SU-DHL-6 (cell line): ENCODE measurements around the gene MSH2.
A peak's percentile ranks its signal among the peaks of the same experiment; 100 is the strongest.

ENCODE experiments used
- H2AFZ ChIP-seq: fragments of 200-600 bp; sonication (generic); 2 replicates; pipeline ENCODE4 v1.6.1; 2014; ENCODE audit warnings: low read depth, mild to moderate bottlenecking, moderate library complexity, mixed read lengths, antibody characterized with exemption, low read length; ENCODE audit not compliant: severe bottlenecking
- H3F3A ChIP-seq: fragments of 200-600 bp; shearing (Covaris generic); 2 replicates; pipeline ENCODE4 v1.6.0; 2016; ENCODE audit warnings: antibody characterized with exemption, mild to moderate bottlenecking; ENCODE audit not compliant: insufficient read depth
- H3K27ac ChIP-seq: fragments of 200-600 bp; sonication (generic); 2 replicates; pipeline ENCODE4 v1.5.1; 2016; ENCODE audit warnings: low read depth, mild to moderate bottlenecking, low read length, moderate library complexity, mixed read lengths
- H3K27me3 ChIP-seq: fragments of 200-600 bp; sonication (generic), shearing (Covaris generic); 2 replicates; pipeline ENCODE4 v1.6.0; 2014; ENCODE audit warnings: mild to moderate bottlenecking, low read length
- H3K36me3 ChIP-seq: fragments of 200-600 bp; sonication (generic); 2 replicates; pipeline ENCODE4 v1.6.1; 2014; ENCODE audit warnings: mild to moderate bottlenecking, low read length, mixed read lengths
- H3K4me2 ChIP-seq: fragments of 300-600, 200-600 bp; shearing (Covaris generic), sonication (generic); 2 replicates; pipeline ENCODE4 v1.6.0; 2014; ENCODE audit warnings: low read length, low read depth, mild to moderate bottlenecking; ENCODE audit not compliant: poor library complexity, severe bottlenecking
- H3K4me3 ChIP-seq: fragments of 200-600 bp; sonication (generic); 2 replicates; pipeline ENCODE4 v1.5.1; 2014; ENCODE audit warnings: antibody characterized with exemption, low read length, mild to moderate bottlenecking, mixed read lengths; ENCODE audit not compliant: insufficient read depth, poor library complexity, severe bottlenecking
- H3K79me2 ChIP-seq: fragments of 200-600 bp; sonication (generic); 2 replicates; pipeline ENCODE4 v1.6.1; 2014; ENCODE audit warnings: mild to moderate bottlenecking, low read length, moderate library complexity; ENCODE audit not compliant: insufficient read depth
- H3K9ac ChIP-seq: fragments of 200-600 bp; sonication (generic); 2 replicates; pipeline ENCODE4 v1.7.0; 2014; ENCODE audit warnings: mild to moderate bottlenecking, low read length
- H3K9me2 ChIP-seq: fragments of 200-600 bp; sonication (generic); replicated peaks from 2 replicates; pipeline ENCODE4 v1.6.1; 2014; ENCODE audit warnings: low read length; ENCODE audit not compliant: insufficient read depth
- H3K9me3 ChIP-seq: fragments of 200-600 bp; sonication (generic); 2 replicates; pipeline ENCODE4 v1.6.1; 2014; ENCODE audit warnings: low read length, mixed read lengths; ENCODE audit not compliant: insufficient read depth
- H4K20me1 ChIP-seq: fragments of 200-600 bp; sonication (generic); 2 replicates; pipeline ENCODE4 v1.6.1; 2014; ENCODE audit warnings: low read depth, mild to moderate bottlenecking, antibody characterized with exemption, low read length, moderate library complexity, mixed read lengths
- EZH2phosphoT487 ChIP-seq: fragments of 200-600 bp; sonication (generic), shearing (Covaris generic); conservative IDR thresholded peaks from 2 replicates; pipeline ENCODE4 v1.6.1; 2018; ENCODE audit warnings: mild to moderate bottlenecking, antibody characterized with exemption, low read length, moderate library complexity, mixed read lengths
- TF ChIP-seq, protein P1 (sequence below): fragments of 200-600 bp; sonication (generic); IDR thresholded peaks from one replicate; pipeline ENCODE4 v1.5.1; 2017; ENCODE audit warnings: antibody characterized with exemption, mild to moderate bottlenecking, low read length, moderate library complexity; ENCODE audit not compliant: insufficient read depth, poor library complexity, severe bottlenecking

The MSH2 gene

DNA sequence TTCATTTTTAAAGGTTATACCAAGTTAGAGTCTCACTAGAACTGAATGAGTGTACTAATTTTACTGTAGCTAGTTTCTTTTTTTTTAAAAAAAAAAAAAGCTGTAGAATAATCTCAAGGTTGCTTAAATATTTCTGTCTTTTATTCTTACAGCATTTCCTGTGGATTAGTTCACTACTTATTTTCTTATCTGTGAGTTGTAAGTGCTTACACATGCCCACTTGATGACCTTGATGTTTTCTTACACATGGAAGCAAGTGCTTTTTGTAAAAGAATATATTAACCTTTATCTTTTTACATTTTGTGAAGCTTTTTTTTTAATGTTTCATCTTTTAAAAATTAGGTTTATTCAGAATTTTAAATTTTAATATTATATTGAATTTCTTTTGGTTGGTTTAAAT is 57.8 kb downstream of the MSH2 start:
- H3F3A ChIP-seq = peaks cover 22% of the 10 kb centered on the region
- H3K4me2 ChIP-seq = no peak overlapping the region
- peak overlapping the region; percentile 12; the same call in 1 of the 2 replicates for H3K27ac ChIP-seq
- H3K27me3 ChIP-seq = no peaks in the 10 kb centered on the region
- H3K9ac ChIP-seq = no peak overlapping the region
- H3K36me3 ChIP-seq = peaks cover 50% of the 10 kb centered on the region
- TF ChIP-seq EZH2phosphoT487 = no peak
- TF ChIP-seq, protein P1, sequence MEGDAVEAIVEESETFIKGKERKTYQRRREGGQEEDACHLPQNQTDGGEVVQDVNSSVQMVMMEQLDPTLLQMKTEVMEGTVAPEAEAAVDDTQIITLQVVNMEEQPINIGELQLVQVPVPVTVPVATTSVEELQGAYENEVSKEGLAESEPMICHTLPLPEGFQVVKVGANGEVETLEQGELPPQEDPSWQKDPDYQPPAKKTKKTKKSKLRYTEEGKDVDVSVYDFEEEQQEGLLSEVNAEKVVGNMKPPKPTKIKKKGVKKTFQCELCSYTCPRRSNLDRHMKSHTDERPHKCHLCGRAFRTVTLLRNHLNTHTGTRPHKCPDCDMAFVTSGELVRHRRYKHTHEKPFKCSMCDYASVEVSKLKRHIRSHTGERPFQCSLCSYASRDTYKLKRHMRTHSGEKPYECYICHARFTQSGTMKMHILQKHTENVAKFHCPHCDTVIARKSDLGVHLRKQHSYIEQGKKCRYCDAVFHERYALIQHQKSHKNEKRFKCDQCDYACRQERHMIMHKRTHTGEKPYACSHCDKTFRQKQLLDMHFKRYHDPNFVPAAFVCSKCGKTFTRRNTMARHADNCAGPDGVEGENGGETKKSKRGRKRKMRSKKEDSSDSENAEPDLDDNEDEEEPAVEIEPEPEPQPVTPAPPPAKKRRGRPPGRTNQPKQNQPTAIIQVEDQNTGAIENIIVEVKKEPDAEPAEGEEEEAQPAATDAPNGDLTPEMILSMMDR = no peak
- H3K4me3 ChIP-seq = no peak overlapping the region
- H3K79me2 ChIP-seq = peaks cover 4% of the 10 kb centered on the region
- no peaks in the 10 kb centered on the region for H3K9me2 ChIP-seq
- H3K9me3 ChIP-seq = no peaks in the 10 kb centered on the region
- no peaks in the 10 kb centered on the region for H4K20me1 ChIP-seq
- no peak overlapping the region for H2AFZ ChIP-seq

DNA sequence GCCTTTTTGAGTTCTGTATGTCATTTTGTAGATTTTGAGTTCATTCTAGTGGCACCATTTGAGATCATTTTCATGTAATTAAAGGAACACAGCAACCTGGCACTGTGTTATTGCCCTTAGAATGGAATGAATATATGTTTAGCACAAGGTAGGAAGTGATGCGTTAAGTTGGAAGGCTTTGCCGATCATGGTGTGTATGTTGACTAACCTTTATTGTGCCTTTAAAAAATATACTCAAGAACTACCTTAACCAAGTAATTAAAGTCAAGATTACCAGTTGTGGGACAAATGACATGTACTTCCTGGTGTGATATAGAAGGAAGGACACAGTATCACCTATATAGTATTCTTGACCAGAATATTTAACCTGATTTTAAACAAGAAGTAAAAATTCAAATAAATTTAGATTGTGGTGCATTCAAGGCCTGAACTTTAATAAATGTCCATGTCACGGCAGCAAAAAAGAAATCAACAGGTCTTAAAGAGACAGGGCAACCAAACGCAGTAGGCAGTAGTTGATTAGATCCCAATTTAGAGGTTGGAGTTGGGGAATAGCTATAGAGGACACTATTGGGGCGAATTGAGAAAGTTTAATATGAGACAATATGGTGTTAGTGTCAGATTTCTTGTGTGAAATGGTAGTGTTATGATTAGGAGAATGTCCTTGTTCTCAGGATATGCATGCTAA is 68.6 kb downstream of the MSH2 start:
- no peak for TF ChIP-seq EZH2phosphoT487
- TF ChIP-seq, protein P1 = no peak

DNA sequence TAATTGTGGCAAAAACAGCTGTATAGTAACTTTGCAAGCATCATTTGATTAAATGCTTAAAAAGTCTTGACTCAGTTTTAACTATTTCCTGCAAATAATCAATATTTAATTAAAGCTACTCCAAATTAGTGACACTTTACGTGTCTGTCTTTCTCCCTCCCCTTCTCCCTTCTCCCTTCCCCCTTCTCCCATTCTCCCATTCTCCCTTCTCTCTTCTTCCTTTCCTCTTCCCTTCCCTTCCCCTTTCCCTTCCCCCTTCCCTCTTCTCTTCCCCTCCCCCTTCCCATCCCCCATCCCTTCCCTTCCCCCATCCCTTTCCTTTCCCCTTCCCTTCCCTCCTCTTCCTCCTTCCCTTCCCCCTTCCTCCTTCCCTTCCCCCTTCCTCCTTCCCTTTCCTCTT is 76.9 kb downstream of the MSH2 start:
- H3K9ac ChIP-seq = no peak overlapping the region
- H3K27ac ChIP-seq = no peak overlapping the region
- no peak overlapping the region for H3K4me2 ChIP-seq
- no peaks in the 10 kb centered on the region for H3K9me3 ChIP-seq
- 0 out of 2 replicates have a peak, but pooled peaks cover 11% of the 10 kb centered on the region for H3F3A ChIP-seq
- no peaks in the 10 kb centered on the region for H3K79me2 ChIP-seq
- H4K20me1 ChIP-seq = no peaks in the 10 kb centered on the region
- H3K9me2 ChIP-seq = no peaks in the 10 kb centered on the region
- peaks cover 62% of the 10 kb centered on the region for H3K36me3 ChIP-seq
- H2AFZ ChIP-seq = no peak overlapping the region
- no peak overlapping the region for H3K4me3 ChIP-seq
- no peak for TF ChIP-seq EZH2phosphoT487
- H3K27me3 ChIP-seq = no peaks in the 10 kb centered on the region

More for the DNA sequence above, 68.6 kb downstream of the MSH2 start:
- Histone ChIP-seq H3K9me2 (no peaks in the 10 kb centered on the region), H3K27ac (no peak overlapping the region), H2AFZ (no peak overlapping the region), H3K27me3 (no peaks in the 10 kb centered on the region), H3K9me3 (no peaks in the 10 kb centered on the region), H3K36me3 (peaks cover 53% of the 10 kb centered on the region), H3K9ac (no peak overlapping the region), H3F3A (0 out of 2 replicates have a peak, but pooled peaks cover 4% of the 10 kb centered on the region), H4K20me1 (no peaks in the 10 kb centered on the region), H3K4me3 (no peak overlapping the region), H3K4me2 (no peak overlapping the region), H3K79me2 (no peaks in the 10 kb centered on the region)

DNA sequence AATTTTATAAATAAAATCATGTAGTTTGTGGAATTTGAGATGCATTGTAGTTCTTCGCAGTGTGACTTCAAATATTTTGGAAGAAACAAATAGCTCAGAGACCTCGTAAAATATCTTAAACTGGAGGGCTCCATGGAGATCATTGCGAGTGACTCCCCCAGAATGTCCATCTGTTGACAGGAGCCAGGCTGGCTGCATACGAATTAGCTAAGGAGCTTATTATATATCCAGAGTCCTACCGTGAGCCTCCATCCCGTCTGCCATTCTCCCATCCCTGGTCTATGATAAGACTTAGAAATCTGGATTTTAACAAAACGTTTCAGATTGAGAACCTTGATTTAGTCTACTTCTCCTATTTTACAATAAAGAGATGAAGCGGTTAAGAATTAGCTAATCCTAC is 80.2 kb downstream of the MSH2 start:
- Histone ChIP-seq H3K9ac (no peak overlapping the region), H2AFZ (no peak overlapping the region), H3K9me2 (no peaks in the 10 kb centered on the region), H3K4me3 (no peak overlapping the region), H3K36me3 (peaks cover 44% of the 10 kb centered on the region), H3K4me2 (no peak overlapping the region), H4K20me1 (no peaks in the 10 kb centered on the region), H3F3A (peaks cover 27% of the 10 kb centered on the region; the same call in 1 of the 2 replicates), H3K79me2 (no peaks in the 10 kb centered on the region), H3K9me3 (no peaks in the 10 kb centered on the region), H3K27me3 (no peaks in the 10 kb centered on the region), H3K27ac (no peak overlapping the region)
- no peak for TF ChIP-seq EZH2phosphoT487
- TF ChIP-seq, protein P1 = no peak
